HUES64 (cell line): ENCODE data around the gene TBL3.
A peak's percentile ranks its signal among the peaks of the same experiment; 100 is the strongest.
"Not testable (repeated sequence)": the region's sequence is repeated elsewhere in the genome, so short reads cannot be mapped to it uniquely, and the experiment has no call there.

Experiments
- H3K27ac ChIP-seq: 2 replicates; pipeline ENCODE4 v1.7.0; 2013; ENCODE audit warnings: low read depth, low read length, inconsistent platforms
- H3K27me3 ChIP-seq: 2 replicates; pipeline ENCODE4 v1.6.1; 2013; ENCODE audit warnings: mild to moderate bottlenecking, low read length; ENCODE audit not compliant: insufficient read depth
- H3K36me3 ChIP-seq: 2 replicates; pipeline ENCODE4 v1.6.1; 2013; ENCODE audit warnings: mild to moderate bottlenecking, low read length; ENCODE audit not compliant: insufficient read depth
- H3K4me1 ChIP-seq: 2 replicates; pipeline ENCODE4 v1.6.1; 2013; ENCODE audit warnings: mild to moderate bottlenecking, low read length, moderate library complexity; ENCODE audit not compliant: insufficient read depth
- H3K4me3 ChIP-seq: 2 replicates; pipeline ENCODE4 v1.5.1; 2013; ENCODE audit warnings: mild to moderate bottlenecking, low read length, moderate library complexity
- H3K9ac ChIP-seq: 2 replicates; pipeline ENCODE4 v1.6.1; 2013; ENCODE audit warnings: mild to moderate bottlenecking, low read depth, low read length
- H3K9me3 ChIP-seq: 2 replicates; pipeline ENCODE4 v1.6.1; 2013; ENCODE audit warnings: low read depth, low read length; ENCODE audit not compliant: insufficient read depth
- WGBS: fragments of 150-250, 120-280 bp; methylation state at CpG from one replicate; pipeline ENCODE4 v1.1.7; 2013; ENCODE audit warnings: missing lambda C conversion rate; 5-methylcytosine and 5-hydroxymethylcytosine counted together

Gene TBL3

GRCh38 chr16:1936945-1937479, 34.8 kb upstream of the TBL3 start:
- H3K9me3 ChIP-seq: no peaks in the 10 kb centered on the region
- no peak overlapping the region for H3K9ac ChIP-seq
- 0 out of 2 replicates have a peak, but pooled peaks cover 2% of the 10 kb centered on the region for H3K4me1 ChIP-seq
- no peaks in the 10 kb centered on the region for H3K27me3 ChIP-seq
- H3K4me3 ChIP-seq: no peak overlapping the region
- 93% methylated on average over 10 of the region's 11 CpGs for WGBS
- H3K36me3 ChIP-seq: peaks cover 21% of the 10 kb centered on the region
- no peak overlapping the region for H3K27ac ChIP-seq

- no peak overlapping the region for H3K9ac ChIP-seq
- peaks cover 5% of the 10 kb centered on the region; the same call in 1 of the 2 replicates for H3K27me3 ChIP-seq
- H3K9me3 ChIP-seq: no peaks in the 10 kb centered on the region
- H3K4me3 ChIP-seq: no peak overlapping the region
- H3K27ac ChIP-seq: no peak overlapping the region
- peaks cover 21% of the 10 kb centered on the region for H3K36me3 ChIP-seq
- WGBS: 96% methylated on average over 10 of the region's 10 CpGs
- H3K4me1 ChIP-seq: 0 out of 2 replicates have a peak, but pooled peaks cover 5% of the 10 kb centered on the region
These were observed 33.5 kb upstream of the TBL3 start for GRCh38 chr16:1938316-1938715.

GRCh38 chr16:1938910-1939309, 32.9 kb upstream of the TBL3 start:
- WGBS: 95% methylated on average over 17 of the region's 17 CpGs

GRCh38 chr16:1939833-1940232, 32.0 kb upstream of the TBL3 start:
- not testable (repeated sequence) for H3K9me3 ChIP-seq, H3K27me3 ChIP-seq, H3K27ac ChIP-seq, H3K4me1 ChIP-seq, H3K4me3 ChIP-seq, H3K9ac ChIP-seq
- peaks cover 21% of the 10 kb centered on the region for H3K36me3 ChIP-seq
- WGBS: 95% methylated on average over 8 of the region's 8 CpGs

More at GRCh38 chr16:1938910-1939309, 32.9 kb upstream of the TBL3 start:
- 0 out of 2 replicates have a peak, but pooled peaks cover 5% of the 10 kb centered on the region for H3K4me1 ChIP-seq
- H3K4me3 ChIP-seq: no peak overlapping the region
- no peak overlapping the region for H3K27ac ChIP-seq
- peaks cover 21% of the 10 kb centered on the region for H3K36me3 ChIP-seq
- H3K9me3 ChIP-seq: no peaks in the 10 kb centered on the region
- H3K27me3 ChIP-seq: peaks cover 5% of the 10 kb centered on the region; the same call in 1 of the 2 replicates
- no peak overlapping the region for H3K9ac ChIP-seq

- WGBS: 96% methylated on average over 23 of the region's 23 CpGs
- 0 out of 2 replicates have a peak, but pooled peaks cover 5% of the 10 kb centered on the region for H3K4me1 ChIP-seq
- no peaks in the 10 kb centered on the region for H3K9me3 ChIP-seq
- peaks cover 21% of the 10 kb centered on the region for H3K36me3 ChIP-seq
- no peak overlapping the region for H3K9ac ChIP-seq
- H3K27ac ChIP-seq: no peak overlapping the region
- no peak overlapping the region for H3K4me3 ChIP-seq
- H3K27me3 ChIP-seq: peaks cover 5% of the 10 kb centered on the region; the same call in 1 of the 2 replicates
These were observed 31.3 kb upstream of the TBL3 start for GRCh38 chr16:1940273-1941161.

GRCh38 chr16:1941162-1942046, 30.4 kb upstream of the TBL3 start:
- Histone ChIP-seq H3K27me3 (peaks cover 5% of the 10 kb centered on the region; the same call in 1 of the 2 replicates), H3K36me3 (peaks cover 21% of the 10 kb centered on the region), H3K27ac (no peak overlapping the region), H3K9ac (no peak overlapping the region), H3K9me3 (no peaks in the 10 kb centered on the region), H3K4me1 (0 out of 2 replicates have a peak, but pooled peaks cover 5% of the 10 kb centered on the region), H3K4me3 (peak overlapping the region; percentile 71; the same call in 1 of the 2 replicates)
- 84% methylated on average over 30 of the region's 30 CpGs for WGBS

GRCh38 chr16:1942047-1942809, 29.6 kb upstream of the TBL3 start:
- H3K27me3 ChIP-seq: peaks cover 5% of the 10 kb centered on the region; the same call in 1 of the 2 replicates
- H3K4me3 ChIP-seq: peak overlapping the region; percentile 71
- peak overlapping the region; percentile 37 for H3K9ac ChIP-seq
- 34% methylated on average over 14 of the region's 17 CpGs for WGBS
- H3K4me1 ChIP-seq: 0 out of 2 replicates have a peak, but pooled peaks cover 5% of the 10 kb centered on the region
- H3K9me3 ChIP-seq: no peaks in the 10 kb centered on the region
- no peak overlapping the region for H3K27ac ChIP-seq
- H3K36me3 ChIP-seq: peaks cover 21% of the 10 kb centered on the region

- H3K27ac ChIP-seq: no peak within 1 kb of the TSS
- H3K36me3 ChIP-seq: peaks cover 20% of the 10 kb centered on the region
- WGBS: 5% methylated on average over 77 of the region's 77 CpGs
- no peaks in the 10 kb centered on the region for H3K9me3 ChIP-seq
- H3K4me1 ChIP-seq: 0 out of 2 replicates have a peak, but pooled peaks cover 5% of the 10 kb centered on the region
- H3K27me3 ChIP-seq: peaks cover 5% of the 10 kb centered on the region; the same call in 1 of the 2 replicates
- H3K9ac ChIP-seq: peak within 1 kb of the TSS; percentile 37
- peak within 1 kb of the TSS; percentile 71 for H3K4me3 ChIP-seq
These were observed 28.8 kb upstream of the TBL3 start, which contains the start of gene MSRB1 for GRCh38 chr16:1942810-1943726. Gene MSRB1 (minus strand): TSS chr16:1943199. CDS start chr16:1943156, 43 bp downstream.

GRCh38 chr16:1944612-1945199, 27.1 kb upstream of the TBL3 start:
- 87% methylated on average over 20 of the region's 21 CpGs for WGBS
- 0 out of 2 replicates have a peak, but pooled peaks cover 5% of the 10 kb centered on the region for H3K4me1 ChIP-seq

More at GRCh38 chr16:1944612-1945199, 27.1 kb upstream of the TBL3 start:
- no peak overlapping the region for H3K9ac ChIP-seq
- no peak overlapping the region for H3K27ac ChIP-seq
- no peak overlapping the region for H3K4me3 ChIP-seq
- H3K9me3 ChIP-seq: no peaks in the 10 kb centered on the region
- peaks cover 8% of the 10 kb centered on the region for H3K36me3 ChIP-seq
- peaks cover 5% of the 10 kb centered on the region; the same call in 1 of the 2 replicates for H3K27me3 ChIP-seq
